ENCODE results near the gene RFX5.
"Not testable (repeated sequence)": the region's sequence is repeated elsewhere in the genome, so short reads cannot be mapped to it uniquely, and the experiment has no call there.

The RFX5 gene

GRCh38 chr1:151346769-151347522, at the start of gene RFX5:
Gene RFX5, minus strand, starts transcription at chr1:151347252. Its CDS starts 932 bp downstream, at chr1:151346320.
- peak; percentile 99 for DNase-seq

- not testable (repeated sequence) for DNase-seq
These were observed 49.2 kb upstream of the RFX5 start for GRCh38 chr1:151396265-151396664.

GRCh38 chr1:151393583-151393982, 46.5 kb upstream of the RFX5 start:
- DNase-seq = no peak

GRCh38 chr1:151391079-151391563, 44.1 kb upstream of the RFX5 start:
- DNase-seq = no peak

GRCh38 chr1:151390221-151391078, 43.4 kb upstream of the RFX5 start:
- not testable (repeated sequence) for DNase-seq

GRCh38 chr1:151386002-151386401, 39.0 kb upstream of the RFX5 start:
- no peak for DNase-seq

- DNase-seq = no peak
These were observed 37.5 kb upstream of the RFX5 start for GRCh38 chr1:151384584-151384983.

- no peak for DNase-seq
These were observed 30.3 kb upstream of the RFX5 start for GRCh38 chr1:151377150-151377884.

- no peak for DNase-seq
These were observed 26.1 kb upstream of the RFX5 start for GRCh38 chr1:151373196-151373595.

- peak; percentile 91 to 92 for DNase-seq
These were observed 25.2 kb upstream of the RFX5 start, which contains the start of gene SELENBP1 for GRCh38 chr1:151372058-151372934. Gene SELENBP1, minus strand, starts transcription at chr1:151372705. Its CDS starts 64 bp downstream, at chr1:151372641.

GRCh38 chr1:151371370-151372057, 24.5 kb upstream of the RFX5 start:
- peak; percentile 78 to 91 for DNase-seq

- DNase-seq = no peak
These were observed 23.3 kb upstream of the RFX5 start for GRCh38 chr1:151370211-151370911.

- DNase-seq = no peak
These were observed 22.6 kb upstream of the RFX5 start for GRCh38 chr1:151369621-151370048.

GRCh38 chr1:151369302-151369610, 22.2 kb upstream of the RFX5 start:
- no peak for DNase-seq

GRCh38 chr1:151368393-151369301, 21.6 kb upstream of the RFX5 start:
- peak; percentile 78 to 89 for DNase-seq

GRCh38 chr1:151367658-151368392, 20.8 kb upstream of the RFX5 start:
- DNase-seq = no peak

- DNase-seq = no peak
These were observed 17.9 kb upstream of the RFX5 start for GRCh38 chr1:151364996-151365395.

- DNase-seq = no peak
These were observed 15.5 kb upstream of the RFX5 start for GRCh38 chr1:151362308-151363155.
